Upper lobe of left lung (tissue), 6 donors: ENCODE results near the gene GAL. TPM values are rescaled to one million over a fixed set of nuclear protein-coding genes. Genes with fewer than 3 reads are reported as not detected.

Experiments
- ATAC-seq, 2 donors: fragments of 200-7000 bp; cut with Tn5 transposase; one replicate each; pipeline ENCODE4 v1.9.1; 2022; ENCODE audit warnings: mild to moderate bottlenecking in 2 of 2, moderate library complexity in 2 of 2; ENCODE audit not compliant: low FRiP score in 2 of 2
- DNase-seq, 2 donors: peaks; one replicate each; pipeline ENCODE4 v3.0.0-alpha.2; 2019 to 2020
- H3K27ac ChIP-seq, 4 donors: fragments of 200-600 bp; sonication (generic); one replicate each; pipeline ENCODE4 v1.5.1; 2016 to 2019
- H3K27me3 ChIP-seq, 4 donors: fragments of 200-600 bp; sonication (generic); one replicate each; pipeline ENCODE4 v1.5.1; 2017 to 2019
- H3K36me3 ChIP-seq, 4 donors: fragments of 200-600 bp; sonication (generic); one replicate each; pipeline ENCODE4 v1.5.1; 2016 to 2019
- H3K4me1 ChIP-seq, 4 donors: fragments of 200-600 bp; sonication (generic); one replicate each; pipeline ENCODE4 v1.5.1; 2018 to 2019
- H3K4me3 ChIP-seq, 4 donors: fragments of 200-600 bp; sonication (generic); one replicate each; pipeline ENCODE4 v1.5.1; 2017 to 2019; ENCODE audit warnings: mild to moderate bottlenecking in 2 of 4, moderate library complexity in 1 of 4
- H3K9me3 ChIP-seq, 4 donors: fragments of 200-600 bp; sonication (generic); one replicate each; pipeline ENCODE4 v1.5.1; 2018 to 2019
- EP300 ChIP-seq, 4 donors: sonication (generic); formaldehyde crosslinking; IDR thresholded peaks; one replicate each; pipeline ENCODE4 v1.5.1; 2017; ENCODE audit warnings: antibody characterized with exemption in 4 of 4, control low read depth in 2 of 4
- POLR2A ChIP-seq, 4 donors: fragments of 450-650 bp; IDR thresholded peaks; one replicate each; pipeline ENCODE4 v1.5.1; 2016 to 2017; ENCODE audit warnings: antibody characterized with exemption in 4 of 4, mild to moderate bottlenecking in 2 of 4
- POLR2AphosphoS5 ChIP-seq, 2 donors: sonication (generic); formaldehyde crosslinking; IDR thresholded peaks; one replicate each; pipeline ENCODE4 v1.5.1; 2017; ENCODE audit warnings: antibody characterized with exemption in 2 of 2
- WGBS, 2 donors: methylation state at CpG; one replicate each; pipeline ENCODE4 v1.1.5; 2017 to 2018; 5-methylcytosine and 5-hydroxymethylcytosine counted together
- total RNA-seq, 6 donors: library from RNA; depleted of rRNA in 4 of 6; stranded (reverse); fragments of >200 nt in 4 of 6; gene quantifications; one replicate each; pipeline versions ENCODE4 v1.1.0 to v1.2.1, GENCODE V29; 2016 to 2021
- TF ChIP-seq, protein P1 (sequence below), 6 experiments: fragments of 450-650 bp in 4 of 6; fragments of 200-600 bp in 2 of 6; sonication (generic) in 2 of 6; IDR thresholded peaks; one replicate each; pipeline ENCODE4 v1.5.1; 2016 to 2019; ENCODE audit warnings: antibody characterized with exemption in 6 of 6
- donor health status: DM: no; HTN: no; CAD: no; lungs with moderate emphysema.
- donor health status: DM: no; HTN: yes; CAD: no; lungs with severe emphysema.

Gene GAL
- total RNA-seq, 6 donors from 2014 or later: 0.54 TPM; not detected in 4

DNA sequence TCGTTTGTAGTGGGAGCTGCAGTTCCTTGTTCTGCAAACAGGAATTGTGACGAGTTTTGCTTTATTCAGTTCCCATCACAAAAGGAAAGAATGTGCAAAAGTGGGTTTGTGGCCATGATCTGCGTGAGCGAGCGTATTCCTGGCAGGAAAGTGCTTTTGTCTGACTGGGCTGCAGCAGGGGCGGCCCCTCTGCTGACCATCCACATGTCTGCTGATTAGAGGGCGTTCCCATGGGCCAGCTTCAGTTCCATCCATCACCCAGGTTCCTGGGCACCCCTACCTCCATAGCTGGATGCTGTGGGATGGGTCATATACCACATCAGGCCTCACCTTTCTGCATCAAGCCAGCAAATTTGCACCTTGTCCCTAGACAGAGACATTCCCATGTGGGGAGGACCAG lies 28.9 kb upstream of the GAL start:
- no peaks in the 10 kb centered on the region for H3K36me3 ChIP-seq
- H3K4me1 ChIP-seq: peaks cover 0 to 4% (median 2%) of the 10 kb centered on the region in 4 donors
- no peak overlapping the region for H3K27ac ChIP-seq
- TF ChIP-seq POLR2A (IDR thresholded peaks at IDR 0.05): no peak
- no peak for TF ChIP-seq POLR2AphosphoS5 (IDR thresholded peaks at IDR 0.05)
- no peak for TF ChIP-seq EP300 (IDR thresholded peaks at IDR 0.05)
- TF ChIP-seq, protein P1, sequence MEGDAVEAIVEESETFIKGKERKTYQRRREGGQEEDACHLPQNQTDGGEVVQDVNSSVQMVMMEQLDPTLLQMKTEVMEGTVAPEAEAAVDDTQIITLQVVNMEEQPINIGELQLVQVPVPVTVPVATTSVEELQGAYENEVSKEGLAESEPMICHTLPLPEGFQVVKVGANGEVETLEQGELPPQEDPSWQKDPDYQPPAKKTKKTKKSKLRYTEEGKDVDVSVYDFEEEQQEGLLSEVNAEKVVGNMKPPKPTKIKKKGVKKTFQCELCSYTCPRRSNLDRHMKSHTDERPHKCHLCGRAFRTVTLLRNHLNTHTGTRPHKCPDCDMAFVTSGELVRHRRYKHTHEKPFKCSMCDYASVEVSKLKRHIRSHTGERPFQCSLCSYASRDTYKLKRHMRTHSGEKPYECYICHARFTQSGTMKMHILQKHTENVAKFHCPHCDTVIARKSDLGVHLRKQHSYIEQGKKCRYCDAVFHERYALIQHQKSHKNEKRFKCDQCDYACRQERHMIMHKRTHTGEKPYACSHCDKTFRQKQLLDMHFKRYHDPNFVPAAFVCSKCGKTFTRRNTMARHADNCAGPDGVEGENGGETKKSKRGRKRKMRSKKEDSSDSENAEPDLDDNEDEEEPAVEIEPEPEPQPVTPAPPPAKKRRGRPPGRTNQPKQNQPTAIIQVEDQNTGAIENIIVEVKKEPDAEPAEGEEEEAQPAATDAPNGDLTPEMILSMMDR (IDR thresholded peaks at IDR 0.05): no peak
- WGBS, 2 donors: 69 to 82% methylated on average over 4 to 7 of the region's 7 CpGs
- DNase-seq (no peak), ATAC-seq (no peak)
- H3K4me3 ChIP-seq: no peak overlapping the region
- H3K27me3 ChIP-seq: no peaks in the 10 kb centered on the region
- H3K9me3 ChIP-seq: no peaks in the 10 kb centered on the region

DNA sequence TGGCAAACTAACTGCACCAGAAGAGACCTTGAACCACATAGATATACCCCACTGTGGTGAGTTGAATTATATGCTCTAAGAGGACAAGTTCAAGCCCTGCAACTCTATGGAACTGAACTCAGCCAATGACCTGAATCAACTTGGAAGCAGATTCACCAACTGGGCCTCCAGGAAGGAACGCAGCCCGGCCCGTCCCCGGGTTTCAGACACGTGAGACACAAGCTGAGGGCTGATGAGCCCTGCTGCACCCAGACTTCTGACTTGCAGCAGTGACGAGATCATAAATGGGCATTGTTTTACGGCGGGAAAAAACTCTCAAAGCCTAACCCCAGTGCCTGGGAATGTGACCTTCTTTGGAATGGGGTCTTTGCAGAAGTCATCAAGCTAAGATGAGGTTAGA lies 28.5 kb upstream of the GAL start:
- 62 to 88% methylated on average over 6 to 8 of the region's 8 CpGs for WGBS, 2 donors
- no peak for TF ChIP-seq POLR2AphosphoS5 (IDR thresholded peaks at IDR 0.05)
- no peak for TF ChIP-seq EP300 (IDR thresholded peaks at IDR 0.05)
- TF ChIP-seq, protein P1 (IDR thresholded peaks at IDR 0.05): no peak
- no peak for TF ChIP-seq POLR2A (IDR thresholded peaks at IDR 0.05)
- no peak overlapping the region for H3K4me3 ChIP-seq
- no peaks in the 10 kb centered on the region for H3K9me3 ChIP-seq
- DNase-seq (no peak), ATAC-seq (no peak)
- H3K27ac ChIP-seq: no peak overlapping the region
- no peaks in the 10 kb centered on the region for H3K27me3 ChIP-seq
- no peaks in the 10 kb centered on the region for H3K36me3 ChIP-seq
- H3K4me1 ChIP-seq: peaks cover 0 to 4% (median 2%) of the 10 kb centered on the region in 4 donors

DNA sequence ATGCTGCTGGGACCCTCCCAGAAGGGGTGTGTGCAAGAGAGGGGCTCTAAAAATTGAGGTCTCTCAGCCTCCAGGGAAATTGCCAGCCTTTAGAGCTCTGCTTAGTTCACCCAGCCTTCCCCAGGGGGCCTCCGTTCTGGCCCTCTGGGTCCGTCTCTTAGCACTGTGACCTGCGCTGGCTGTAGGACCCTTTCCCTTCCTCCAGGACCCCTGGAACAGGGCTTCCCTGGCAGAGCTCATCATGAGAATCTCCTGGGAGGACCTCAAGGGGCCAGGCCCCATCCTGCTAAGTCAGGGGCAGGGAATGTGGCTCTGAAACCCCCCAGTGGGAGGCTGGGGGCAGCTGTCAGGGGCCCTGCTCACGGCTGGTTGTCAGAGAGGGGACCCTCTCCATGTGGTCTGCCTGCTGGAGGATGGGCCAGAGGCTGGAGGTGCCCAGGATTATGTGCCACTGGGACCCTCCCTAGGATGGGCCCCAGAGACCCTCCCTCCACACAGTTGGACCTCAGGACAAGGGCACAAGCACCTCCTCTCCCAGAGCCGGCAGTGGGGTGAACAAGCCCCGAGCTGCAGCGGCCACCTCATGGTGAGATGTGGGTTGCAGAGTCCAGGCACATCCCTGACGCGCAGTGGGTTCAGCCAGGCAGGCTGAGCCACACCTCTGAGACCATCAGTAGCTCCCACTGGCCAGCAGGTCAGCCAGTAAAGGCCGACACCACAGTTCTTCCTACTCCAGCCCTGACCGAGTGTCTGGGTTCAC lies 27.1 kb upstream of the GAL start:
- 97% methylated on average over 5 to 10 of the region's 11 CpGs for WGBS, 2 donors
- no peaks in the 10 kb centered on the region for H3K36me3 ChIP-seq
- DNase-seq (no peak), ATAC-seq (no peak)
- TF ChIP-seq, protein P1 (IDR thresholded peaks at IDR 0.05): no peak
- TF ChIP-seq POLR2A (IDR thresholded peaks at IDR 0.05) (no peak), POLR2AphosphoS5 (IDR thresholded peaks at IDR 0.05) (no peak), EP300 (IDR thresholded peaks at IDR 0.05) (no peak)
- H3K4me1 ChIP-seq: peaks cover 0 to 4% (median 2%) of the 10 kb centered on the region in 4 donors
- no peak overlapping the region for H3K27ac ChIP-seq
- no peaks in the 10 kb centered on the region for H3K9me3 ChIP-seq
- H3K4me3 ChIP-seq: no peak overlapping the region
- H3K27me3 ChIP-seq: no peaks in the 10 kb centered on the region

DNA sequence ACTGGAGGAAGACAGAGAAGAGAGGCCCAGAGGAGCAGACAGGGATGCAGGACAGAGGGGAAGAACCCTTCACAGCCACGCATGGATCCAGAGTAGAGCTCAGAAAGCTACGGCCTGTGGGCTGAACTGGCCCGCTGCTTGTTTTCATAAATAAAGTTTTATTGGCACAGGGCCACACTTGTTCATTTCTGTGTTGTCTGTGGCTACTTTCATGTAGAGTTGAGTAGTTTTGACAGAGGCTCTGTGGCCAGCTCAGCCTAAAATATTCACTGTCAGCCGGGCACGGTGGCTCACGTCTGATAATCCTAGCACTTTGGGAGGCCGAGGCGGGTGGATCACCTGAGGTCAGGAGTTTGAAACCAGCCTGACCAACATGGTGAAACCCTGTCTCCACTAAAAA lies 26.2 kb upstream of the GAL start:
- TF ChIP-seq EP300 (IDR thresholded peaks at IDR 0.05) (no peak), POLR2AphosphoS5 (IDR thresholded peaks at IDR 0.05) (no peak), POLR2A (IDR thresholded peaks at IDR 0.05) (no peak)
- TF ChIP-seq, protein P1 (IDR thresholded peaks at IDR 0.05): no peak
- H3K27ac ChIP-seq: no peak overlapping the region
- no peaks in the 10 kb centered on the region for H3K9me3 ChIP-seq
- H3K4me1 ChIP-seq: peaks cover 0 to 4% (median 2%) of the 10 kb centered on the region in 4 donors
- 86 to 96% methylated on average over 6 to 8 of the region's 8 CpGs for WGBS, 2 donors
- H3K36me3 ChIP-seq: no peaks in the 10 kb centered on the region
- ATAC-seq: no peak
- H3K27me3 ChIP-seq: no peaks in the 10 kb centered on the region
- DNase-seq: no peak
- H3K4me3 ChIP-seq: no peak overlapping the region

DNA sequence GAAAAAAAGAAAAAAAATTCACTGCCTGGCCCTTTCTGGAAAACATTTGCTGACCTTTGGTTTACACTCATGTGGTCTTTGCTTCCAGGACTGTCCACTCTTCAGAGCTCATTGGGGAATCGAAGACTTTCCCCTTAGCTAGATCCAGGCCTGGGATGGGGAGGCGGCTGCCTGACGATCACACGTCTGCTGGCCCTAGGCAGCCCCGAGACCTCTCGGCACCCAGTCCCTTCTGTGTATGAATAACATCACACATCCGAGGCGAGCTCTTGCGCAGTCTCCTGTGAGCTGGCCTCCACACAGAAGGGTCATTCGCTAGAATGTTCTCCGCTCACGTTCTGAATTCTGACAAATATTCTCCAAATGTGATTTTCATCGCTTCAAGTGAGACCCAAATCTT lies 25.7 kb upstream of the GAL start:
- DNase-seq (no peak), ATAC-seq (peak in 1 of 2 donors; percentile 35)
- no peak overlapping the region for H3K27ac ChIP-seq

More for the DNA sequence above, 25.7 kb upstream of the GAL start:
- H3K4me3 ChIP-seq: no peak overlapping the region
- TF ChIP-seq POLR2A (IDR thresholded peaks at IDR 0.05) (no peak), POLR2AphosphoS5 (IDR thresholded peaks at IDR 0.05) (no peak), EP300 (IDR thresholded peaks at IDR 0.05) (no peak)
- TF ChIP-seq, protein P1 (IDR thresholded peaks at IDR 0.05): no peak
- H3K4me1 ChIP-seq: peaks cover 0 to 4% (median 2%) of the 10 kb centered on the region in 4 donors
- no peaks in the 10 kb centered on the region for H3K9me3 ChIP-seq
- no peaks in the 10 kb centered on the region for H3K36me3 ChIP-seq
- WGBS, 2 donors: 77 to 83% methylated on average over 13 of the region's 13 CpGs
- no peaks in the 10 kb centered on the region for H3K27me3 ChIP-seq
